ENCODE measurements around the gene DENND6B. TPM values are rescaled to one million over a fixed set of nuclear protein-coding genes. Genes with fewer than 3 reads are reported as not detected.

Gene DENND6B
- total RNA-seq, 6 experiments from 2014 or later: 0.98 to 4.1 (median 1.9) TPM

DNA sequence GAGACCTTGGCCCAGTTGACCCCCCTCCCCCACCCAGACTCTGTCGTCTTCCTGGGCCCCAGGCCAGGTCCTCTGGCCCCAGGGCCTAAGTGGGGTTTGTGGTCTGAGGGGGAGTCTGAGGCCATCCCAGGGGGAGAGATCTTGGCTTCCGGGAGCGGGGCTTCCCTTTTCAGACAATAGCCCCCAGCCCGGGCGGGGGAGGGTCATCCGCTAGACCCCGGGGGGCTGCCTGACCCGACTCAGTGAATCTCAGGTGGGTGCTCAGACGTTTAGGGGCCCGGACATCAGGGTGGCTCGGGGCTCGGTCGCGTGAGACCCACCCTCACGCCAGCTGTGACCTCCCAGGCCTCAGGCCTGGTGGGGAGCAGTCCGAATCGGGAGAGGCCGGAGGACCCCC is 57.2 kb downstream of the DENND6B start:
- Histone ChIP-seq H3K4me3 (peak overlapping the region; percentile 35 to 42 (median 40)), H3K4me1 (peaks cover 6 to 49% (median 24%) of the 10 kb centered on the region in 4 donors), H3K27ac (no peak overlapping the region), H3K27me3 (no peaks in the 10 kb centered on the region), H3K9me3 (no peaks in the 10 kb centered on the region), H3K36me3 (no peaks in the 10 kb centered on the region)
- intact Hi-C loops (cut with DNase I): loop anchor here in 1 of 2 donors (5.0 kb wide), 1 partner anchor 73 kb away; the partner anchor contains the start of gene PPP6R2
- DNase-seq: no peak
- 50% methylated on average over 1 of the region's 18 CpGs for WGBS (ENCODE audit: insufficient coverage, low coverage, low lambda C conversion rate, missing lambda C conversion rate)
- no peak for ATAC-seq
- TF ChIP-seq, protein P1, sequence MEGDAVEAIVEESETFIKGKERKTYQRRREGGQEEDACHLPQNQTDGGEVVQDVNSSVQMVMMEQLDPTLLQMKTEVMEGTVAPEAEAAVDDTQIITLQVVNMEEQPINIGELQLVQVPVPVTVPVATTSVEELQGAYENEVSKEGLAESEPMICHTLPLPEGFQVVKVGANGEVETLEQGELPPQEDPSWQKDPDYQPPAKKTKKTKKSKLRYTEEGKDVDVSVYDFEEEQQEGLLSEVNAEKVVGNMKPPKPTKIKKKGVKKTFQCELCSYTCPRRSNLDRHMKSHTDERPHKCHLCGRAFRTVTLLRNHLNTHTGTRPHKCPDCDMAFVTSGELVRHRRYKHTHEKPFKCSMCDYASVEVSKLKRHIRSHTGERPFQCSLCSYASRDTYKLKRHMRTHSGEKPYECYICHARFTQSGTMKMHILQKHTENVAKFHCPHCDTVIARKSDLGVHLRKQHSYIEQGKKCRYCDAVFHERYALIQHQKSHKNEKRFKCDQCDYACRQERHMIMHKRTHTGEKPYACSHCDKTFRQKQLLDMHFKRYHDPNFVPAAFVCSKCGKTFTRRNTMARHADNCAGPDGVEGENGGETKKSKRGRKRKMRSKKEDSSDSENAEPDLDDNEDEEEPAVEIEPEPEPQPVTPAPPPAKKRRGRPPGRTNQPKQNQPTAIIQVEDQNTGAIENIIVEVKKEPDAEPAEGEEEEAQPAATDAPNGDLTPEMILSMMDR (IDR thresholded peaks at IDR 0.05): no peak
- no peak for TF ChIP-seq POLR2A (IDR thresholded peaks at IDR 0.05)

DNA sequence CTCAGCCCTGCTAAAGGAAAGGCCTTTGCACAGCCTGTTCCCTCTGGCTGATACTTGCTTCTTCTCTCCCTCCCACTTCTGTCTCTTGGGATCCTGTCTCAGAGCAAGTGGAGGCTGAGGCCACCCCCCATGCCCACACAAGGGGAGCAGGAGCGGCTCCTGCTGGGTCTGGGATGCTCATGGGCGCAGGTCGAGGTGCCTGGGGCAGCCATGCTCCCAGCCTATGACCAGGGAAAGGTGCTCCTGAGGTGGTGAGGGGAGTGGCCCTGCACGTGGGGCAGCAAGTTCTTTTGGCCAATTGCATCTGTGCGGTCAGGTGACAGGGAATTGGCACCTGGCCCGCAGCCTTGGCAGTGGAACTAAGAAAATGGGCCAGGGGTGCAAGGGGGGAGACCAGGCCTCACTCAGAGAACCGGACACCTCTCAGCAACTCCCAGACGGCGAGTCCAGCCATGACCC is 58.1 kb downstream of the DENND6B start:
- Histone ChIP-seq H3K4me1 (peaks cover 6 to 44% (median 24%) of the 10 kb centered on the region in 4 donors), H3K36me3 (no peaks in the 10 kb centered on the region), H3K27me3 (no peaks in the 10 kb centered on the region), H3K9me3 (no peaks in the 10 kb centered on the region), H3K4me3 (no peak overlapping the region), H3K27ac (no peak overlapping the region)
- peak in 2 of 4 donors; percentile 15 to 19 for ATAC-seq
- intact Hi-C loops (cut with DNase I): loop anchor here in 1 of 2 donors (5.0 kb wide), 1 partner anchor 74 kb away; the partner anchor contains the start of gene PPP6R2
- TF ChIP-seq POLR2A (IDR thresholded peaks at IDR 0.05): no peak
- TF ChIP-seq, protein P1 (IDR thresholded peaks at IDR 0.05): no peak
- WGBS (ENCODE audit: insufficient coverage, low coverage, low lambda C conversion rate, missing lambda C conversion rate): 0% methylated on average over 1 of the region's 9 CpGs
- DNase-seq: peak in 1 of 3 donors; percentile 85

DNA sequence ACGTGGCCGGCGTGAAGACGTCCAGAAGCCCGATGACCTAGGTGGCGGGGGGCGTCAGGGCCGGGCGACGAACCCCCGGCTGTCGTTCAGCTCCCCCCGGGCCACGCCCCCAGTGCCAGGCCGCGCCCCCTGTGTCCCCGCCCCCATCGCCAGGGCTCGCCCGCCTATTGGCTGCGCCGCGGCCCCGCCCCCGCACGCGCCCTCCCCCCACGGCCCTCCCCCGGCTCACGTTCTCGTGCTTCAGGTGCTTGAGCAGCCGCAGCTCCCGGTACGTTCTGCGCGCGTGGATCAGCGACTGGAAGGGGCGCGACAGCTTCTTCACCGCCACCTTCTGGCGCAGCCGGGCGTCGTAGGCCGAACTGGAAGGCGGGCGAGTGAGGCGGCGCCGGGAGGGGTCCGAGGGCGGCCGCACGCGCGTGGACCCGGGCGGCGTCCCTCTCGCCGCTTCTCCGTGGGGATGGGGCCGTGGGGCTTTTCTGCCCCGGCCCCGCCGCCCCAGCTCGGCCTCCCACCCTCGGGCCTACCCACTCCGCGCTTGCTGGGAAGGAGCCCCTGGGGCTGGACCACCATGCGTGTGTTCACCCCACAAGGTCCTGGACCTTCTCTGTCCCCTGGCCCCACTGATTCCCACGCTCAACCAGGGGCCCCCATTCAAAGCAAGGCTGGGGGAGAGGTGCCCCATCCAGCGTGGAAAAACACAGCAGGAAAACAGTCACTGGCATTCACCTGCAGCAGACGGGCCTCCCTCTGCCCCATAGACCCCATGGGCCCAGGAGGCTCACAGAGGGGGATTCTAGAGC is 59.0 kb downstream of the DENND6B start:
- WGBS (ENCODE audit: insufficient coverage, low coverage, low lambda C conversion rate, missing lambda C conversion rate): 17% methylated on average over 6 of the region's 75 CpGs
- H3K4me1 ChIP-seq: peaks cover 6 to 44% (median 24%) of the 10 kb centered on the region in 4 donors
- H3K36me3 ChIP-seq: no peaks in the 10 kb centered on the region
- no peaks in the 10 kb centered on the region for H3K9me3 ChIP-seq
- TF ChIP-seq POLR2A (IDR thresholded peaks at IDR 0.05): no peak
- TF ChIP-seq, protein P1 (IDR thresholded peaks at IDR 0.05): peak in 2 of 4 donors; percentile 8 to 20
- H3K27ac ChIP-seq: no peak overlapping the region
- DNase-seq: peak in 2 of 3 donors; percentile 63 to 78
- intact Hi-C loops (cut with DNase I): loop anchor here in 1 of 2 donors (5.0 kb wide), 1 partner anchor 75 kb away; the partner anchor contains the start of gene PPP6R2
- H3K4me3 ChIP-seq: peak overlapping the region in 2 of 3 donors; percentile 23 to 33
- no peaks in the 10 kb centered on the region for H3K27me3 ChIP-seq
- peak; percentile 36 to 70 (median 59) for ATAC-seq

DNA sequence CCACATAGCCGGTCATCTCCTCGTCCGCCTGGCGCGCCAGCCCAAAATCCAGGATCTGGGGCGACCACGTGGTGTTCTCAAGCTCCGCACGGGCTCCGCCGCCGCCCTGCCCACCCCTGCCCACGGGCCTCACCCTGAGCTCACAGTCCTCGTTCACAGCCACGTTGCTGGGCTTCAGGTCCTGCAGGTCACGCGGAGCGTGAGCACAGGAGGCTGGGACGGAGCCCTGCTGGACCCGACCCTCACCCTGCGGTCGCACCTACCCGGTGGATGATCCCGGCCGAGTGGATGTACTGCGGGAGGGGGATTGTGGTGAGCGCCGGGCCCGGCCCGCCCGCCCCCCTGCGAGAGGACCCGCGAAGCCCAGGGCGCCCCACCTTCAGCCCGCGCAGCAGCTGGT is 59.8 kb downstream of the DENND6B start:
- no CpG with 5 or more reads among the region's 37 CpGs for WGBS (ENCODE audit: insufficient coverage, low coverage, low lambda C conversion rate, missing lambda C conversion rate)
- intact Hi-C loops (cut with DNase I): loop anchor here in 1 of 2 donors (5.0 kb wide), 1 partner anchor 75 kb away; the partner anchor contains the start of gene PPP6R2
- DNase-seq (no peak), ATAC-seq (no peak)
- peaks cover 6 to 44% (median 24%) of the 10 kb centered on the region in 4 donors for H3K4me1 ChIP-seq
- no peaks in the 10 kb centered on the region for H3K27me3 ChIP-seq
- H3K36me3 ChIP-seq: no peaks in the 10 kb centered on the region
- no peaks in the 10 kb centered on the region for H3K9me3 ChIP-seq
- TF ChIP-seq, protein P1 (IDR thresholded peaks at IDR 0.05): no peak
- no peak for TF ChIP-seq POLR2A (IDR thresholded peaks at IDR 0.05)
- H3K4me3 ChIP-seq: no peak overlapping the region
- H3K27ac ChIP-seq: no peak overlapping the region
